GM10266 (cell line): ENCODE data around the gene BAZ1B.
"Not testable (repeated sequence)": the region's sequence is repeated elsewhere in the genome, so short reads cannot be mapped to it uniquely, and the experiment has no call there.

Experiments
- DNase-seq: peaks from one replicate; pipeline ENCODE4 v3.0.0; 2012; ENCODE audit errors: extremely low spot score
- TF ChIP-seq, protein P1 (sequence below): IDR thresholded peaks from 2 replicates; pipeline ENCODE4 v1.5.1; 2012; ENCODE audit warnings: mild to moderate bottlenecking, low read depth; ENCODE audit not compliant: control insufficient read depth, insufficient read depth; ENCODE audit errors: missing control alignments

Gene BAZ1B

GRCh38 chr7:73533742-73534141 is 11.6 kb upstream of the BAZ1B start:
- no peak for DNase-seq
- TF ChIP-seq, protein P1, sequence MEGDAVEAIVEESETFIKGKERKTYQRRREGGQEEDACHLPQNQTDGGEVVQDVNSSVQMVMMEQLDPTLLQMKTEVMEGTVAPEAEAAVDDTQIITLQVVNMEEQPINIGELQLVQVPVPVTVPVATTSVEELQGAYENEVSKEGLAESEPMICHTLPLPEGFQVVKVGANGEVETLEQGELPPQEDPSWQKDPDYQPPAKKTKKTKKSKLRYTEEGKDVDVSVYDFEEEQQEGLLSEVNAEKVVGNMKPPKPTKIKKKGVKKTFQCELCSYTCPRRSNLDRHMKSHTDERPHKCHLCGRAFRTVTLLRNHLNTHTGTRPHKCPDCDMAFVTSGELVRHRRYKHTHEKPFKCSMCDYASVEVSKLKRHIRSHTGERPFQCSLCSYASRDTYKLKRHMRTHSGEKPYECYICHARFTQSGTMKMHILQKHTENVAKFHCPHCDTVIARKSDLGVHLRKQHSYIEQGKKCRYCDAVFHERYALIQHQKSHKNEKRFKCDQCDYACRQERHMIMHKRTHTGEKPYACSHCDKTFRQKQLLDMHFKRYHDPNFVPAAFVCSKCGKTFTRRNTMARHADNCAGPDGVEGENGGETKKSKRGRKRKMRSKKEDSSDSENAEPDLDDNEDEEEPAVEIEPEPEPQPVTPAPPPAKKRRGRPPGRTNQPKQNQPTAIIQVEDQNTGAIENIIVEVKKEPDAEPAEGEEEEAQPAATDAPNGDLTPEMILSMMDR, result no peak

DNA sequence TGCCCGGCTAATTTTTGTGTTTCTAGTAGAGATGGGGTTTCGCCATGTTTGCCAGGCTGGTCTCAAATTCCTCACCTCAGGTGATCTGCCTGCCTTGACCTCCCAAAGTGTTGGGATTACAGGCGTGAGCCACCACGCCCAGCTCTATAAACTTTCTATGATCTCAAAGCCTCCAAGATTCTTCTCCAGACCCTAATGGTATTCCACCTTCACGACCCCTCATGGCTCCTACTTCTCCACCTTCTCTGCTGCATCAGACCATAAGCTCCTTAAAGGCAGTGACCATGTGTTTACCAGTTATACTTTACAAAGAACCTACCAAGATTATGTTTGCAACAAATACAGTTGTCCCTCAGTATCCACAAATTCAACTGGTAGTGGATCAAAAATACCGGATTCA is 10.1 kb upstream of the BAZ1B start:
- DNase-seq, result no peak
- TF ChIP-seq, protein P1, result no peak

GRCh38 chr7:73530800-73531199 is 8.7 kb upstream of the BAZ1B start:
- TF ChIP-seq, protein P1, result no peak
- no peak for DNase-seq

DNA sequence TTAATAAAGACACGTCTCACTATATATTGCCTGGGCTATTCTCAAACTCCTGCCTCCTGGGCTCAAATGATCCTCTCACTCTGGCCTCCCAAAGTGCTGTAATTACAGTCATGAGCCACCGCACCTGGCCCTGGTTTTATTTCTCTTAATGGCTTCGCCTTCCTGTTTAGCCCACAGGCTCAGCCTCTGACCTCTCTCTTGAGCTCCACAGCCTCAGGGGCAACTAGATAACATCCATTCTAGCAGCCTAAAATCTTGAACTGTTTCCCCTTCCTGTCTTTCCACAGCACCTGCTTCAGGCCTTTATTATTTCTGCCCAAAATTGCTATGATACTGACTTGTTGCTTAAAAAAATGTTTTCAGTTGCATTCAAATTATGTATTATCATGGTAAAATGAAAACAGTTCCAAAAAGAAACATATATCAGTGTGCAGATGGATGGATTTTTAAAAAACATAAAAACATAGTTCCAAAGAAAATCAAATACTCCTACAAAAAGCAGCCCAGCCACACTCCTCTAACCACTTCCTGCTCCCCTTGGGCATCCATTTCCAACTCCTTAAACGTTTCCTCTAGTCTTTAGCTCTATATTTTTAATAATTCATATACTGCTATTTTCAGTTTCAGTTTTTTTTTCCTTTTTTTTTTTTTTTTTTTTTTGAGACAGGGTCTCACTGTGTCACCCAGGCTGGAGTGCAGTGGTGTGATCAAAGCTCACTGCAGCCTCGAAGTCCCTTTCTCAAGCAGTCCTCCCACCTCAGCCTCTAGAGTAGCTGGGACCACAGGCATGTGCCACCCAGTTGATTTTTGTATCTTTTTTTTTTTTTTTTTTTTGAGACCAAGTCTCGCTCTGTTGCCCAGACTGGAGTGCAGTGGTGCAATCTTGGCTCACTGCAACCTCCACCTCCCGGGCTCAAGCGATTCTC is 5.1 kb upstream of the BAZ1B start:
- DNase-seq, result no peak
- TF ChIP-seq, protein P1, result no peak

GRCh38 chr7:73526158-73526494 is 4.0 kb upstream of the BAZ1B start:
- DNase-seq, result not testable (repeated sequence)

DNA sequence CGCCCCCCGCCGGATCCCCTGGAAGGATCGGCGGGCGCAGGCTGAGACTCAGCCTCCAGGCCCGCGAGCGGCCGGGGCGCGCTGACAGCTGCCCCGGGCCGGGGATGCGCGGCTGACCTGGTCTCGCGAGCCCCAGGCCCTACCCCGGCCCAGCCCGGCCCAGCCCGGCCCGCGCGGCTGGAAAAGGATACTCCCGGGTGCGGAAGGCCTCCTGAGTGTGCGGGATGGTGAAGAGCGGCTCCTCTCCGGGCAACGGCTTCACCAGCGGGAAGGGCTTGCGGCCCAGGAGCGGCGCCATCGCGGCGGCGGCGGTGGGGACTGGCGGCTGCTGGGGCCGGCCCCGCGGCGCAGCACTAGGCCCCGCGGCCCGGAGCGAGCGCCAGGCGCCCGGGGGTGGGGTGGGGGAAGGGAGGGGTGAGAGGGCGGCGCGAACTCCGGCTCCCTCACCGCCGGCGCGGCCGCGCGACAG is 423 bp downstream of the BAZ1B start:
- peak; percentile 84 for DNase-seq
- TF ChIP-seq, protein P1, result no peak

DNA sequence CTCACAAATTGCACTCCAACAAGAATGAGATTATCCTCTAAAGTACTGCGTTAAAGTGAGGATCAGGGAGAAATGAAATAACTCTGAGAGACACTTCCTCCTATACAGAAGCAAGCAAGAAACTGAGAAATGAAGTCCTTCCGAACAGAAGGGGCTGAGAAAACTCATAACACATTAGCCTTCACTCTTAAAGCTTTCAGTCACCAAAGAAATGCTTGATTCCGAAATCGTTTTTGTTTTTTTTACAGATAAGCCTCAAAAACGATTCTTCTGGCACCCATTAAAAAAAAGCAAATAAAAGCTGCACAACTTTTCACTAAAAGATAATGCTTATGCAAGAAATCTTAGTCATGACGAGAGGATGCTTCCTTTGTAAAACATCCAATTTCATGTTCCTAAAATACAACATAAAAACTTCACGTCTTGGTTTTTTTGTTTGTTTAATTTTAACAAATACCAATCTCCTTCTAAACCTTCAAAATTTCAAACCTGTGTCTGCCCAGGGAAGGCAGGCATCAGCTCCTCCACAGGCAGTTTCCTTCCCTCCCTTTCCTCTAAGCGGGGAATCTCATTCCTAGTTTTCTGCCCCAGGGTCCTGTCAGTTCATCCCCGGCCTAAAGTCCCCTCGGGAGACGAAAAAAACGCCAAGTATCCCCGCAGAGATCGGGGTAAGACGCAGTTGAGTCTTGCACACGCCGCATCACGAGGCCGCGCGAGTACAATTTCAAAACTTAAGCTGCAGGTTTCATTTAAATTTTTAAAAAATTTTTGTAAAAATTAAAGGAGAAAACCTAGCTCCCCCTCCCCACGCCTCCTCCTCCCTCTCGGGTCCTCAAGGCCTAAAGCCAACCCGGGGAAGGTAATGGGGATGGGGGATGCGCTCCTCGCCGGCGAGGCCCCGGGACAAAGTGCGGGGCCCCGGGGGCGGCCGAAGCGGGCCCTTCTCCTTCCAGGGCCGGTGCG is 1.1 kb downstream of the BAZ1B start:
- TF ChIP-seq, protein P1, result no peak
- peak; percentile 27 for DNase-seq
